Lung microvascular endothelial cell (primary cell): ENCODE measurements around the gene DUSP28. TPM values are rescaled to one million over a fixed set of nuclear protein-coding genes. Genes with fewer than 3 reads are reported as not detected.
"Not testable (repeated sequence)": the region's sequence is repeated elsewhere in the genome, so short reads cannot be mapped to it uniquely, and the experiment has no call there.

ENCODE experiments used
- DNase-seq, 2 donors: peaks; one replicate each; pipeline versions ENCODE4 v3.0.0 to v3.0.0-alpha.2; 2010; ENCODE audit warnings: low read depth in 2 of 2
- total RNA-seq: library from RNA; depleted of rRNA; stranded (reverse); fragments of >200 nt; gene quantifications from 2 replicates; pipeline ENCODE4 v1.2.1, GENCODE V29; 2014

DUSP28 gene
- total RNA-seq, 1 donor from 2014 or later = 2.0 TPM

DNA sequence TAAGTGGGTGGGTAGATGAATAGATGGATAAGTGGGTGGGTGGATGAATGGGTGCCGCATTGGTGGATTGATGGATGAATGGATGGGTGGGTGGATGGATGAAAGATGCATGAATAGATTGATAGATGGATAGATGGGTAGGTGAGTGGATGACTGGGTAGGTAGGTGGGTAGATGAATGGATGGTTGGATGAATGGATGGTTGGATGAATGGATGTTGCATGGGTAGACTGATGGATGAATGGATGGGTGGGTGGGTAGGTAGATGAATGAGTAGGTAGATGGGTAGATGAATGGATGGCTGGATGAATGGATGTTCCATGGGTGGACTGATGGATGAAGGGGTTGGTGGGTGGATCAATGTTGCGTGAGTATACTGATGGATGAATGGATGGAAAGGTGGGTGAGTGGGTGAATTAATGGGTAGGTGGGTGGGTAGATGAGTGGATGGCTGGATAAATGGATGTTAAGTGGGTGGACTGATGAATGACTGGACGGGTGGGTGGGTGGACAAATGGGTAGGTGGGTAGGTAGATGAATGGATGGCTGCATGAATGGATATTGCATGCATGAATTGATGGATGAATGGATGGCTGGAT is 32.9 kb upstream of the DUSP28 start:
- no peak for DNase-seq

DNA sequence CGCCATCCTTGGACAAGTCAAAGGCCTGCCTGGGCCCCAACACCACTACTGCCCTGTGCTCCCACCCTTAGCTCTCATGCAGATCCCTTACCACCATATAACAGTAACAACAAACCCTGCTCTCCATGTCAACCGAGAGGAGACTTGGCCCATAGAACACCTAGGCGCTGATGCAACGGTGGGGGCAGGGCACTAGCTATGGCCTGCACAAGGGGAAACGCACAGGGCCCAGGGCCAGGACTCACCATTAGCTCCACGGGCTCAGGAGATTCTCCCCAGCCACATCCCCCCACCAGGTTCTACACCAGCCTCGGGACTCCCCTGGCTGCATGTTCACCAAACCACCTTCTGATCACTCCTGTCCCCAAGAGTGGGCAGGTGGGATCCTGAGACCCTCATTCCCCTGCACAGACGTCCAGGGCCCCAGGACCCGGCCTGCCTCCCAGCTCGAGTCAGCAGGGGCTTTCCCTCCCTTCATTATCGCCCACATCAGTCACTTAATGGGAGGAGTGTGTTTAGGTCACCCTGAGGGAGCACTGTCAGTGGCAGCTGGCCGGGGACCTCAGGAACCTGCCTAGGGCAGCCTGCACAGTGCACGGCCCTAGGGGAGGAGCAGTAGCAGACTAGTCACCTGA is 31.6 kb upstream of the DUSP28 start:
- DNase-seq = no peak

GRCh38 chr2:240529344-240529999 is 30.7 kb upstream of the DUSP28 start:
- no peak for DNase-seq

- no peak for DNase-seq
Observed at GRCh38 chr2:240530181-240530580, 30.0 kb upstream of the DUSP28 start.

DNA sequence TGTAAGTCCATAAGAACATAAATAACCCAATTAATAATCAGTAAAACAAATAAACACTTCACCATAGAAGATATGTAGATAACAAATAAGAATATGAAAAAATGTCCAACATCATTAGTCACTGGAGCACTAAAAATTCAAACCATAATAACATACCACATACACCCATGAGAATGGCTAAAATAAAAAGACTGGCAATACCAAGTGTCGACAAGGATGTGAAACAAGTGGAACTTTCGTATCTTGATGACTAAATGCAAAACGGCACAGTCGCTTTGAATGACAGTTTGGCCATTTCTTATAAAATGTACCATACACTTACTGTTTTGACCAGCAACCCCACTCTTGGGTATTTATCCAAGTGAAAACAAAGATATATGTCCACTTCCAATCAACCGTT is 29.1 kb upstream of the DUSP28 start:
- DNase-seq = no peak

- DNase-seq = no peak
Observed at GRCh38 chr2:240532031-240532775, 28.0 kb upstream of the DUSP28 start.

DNA sequence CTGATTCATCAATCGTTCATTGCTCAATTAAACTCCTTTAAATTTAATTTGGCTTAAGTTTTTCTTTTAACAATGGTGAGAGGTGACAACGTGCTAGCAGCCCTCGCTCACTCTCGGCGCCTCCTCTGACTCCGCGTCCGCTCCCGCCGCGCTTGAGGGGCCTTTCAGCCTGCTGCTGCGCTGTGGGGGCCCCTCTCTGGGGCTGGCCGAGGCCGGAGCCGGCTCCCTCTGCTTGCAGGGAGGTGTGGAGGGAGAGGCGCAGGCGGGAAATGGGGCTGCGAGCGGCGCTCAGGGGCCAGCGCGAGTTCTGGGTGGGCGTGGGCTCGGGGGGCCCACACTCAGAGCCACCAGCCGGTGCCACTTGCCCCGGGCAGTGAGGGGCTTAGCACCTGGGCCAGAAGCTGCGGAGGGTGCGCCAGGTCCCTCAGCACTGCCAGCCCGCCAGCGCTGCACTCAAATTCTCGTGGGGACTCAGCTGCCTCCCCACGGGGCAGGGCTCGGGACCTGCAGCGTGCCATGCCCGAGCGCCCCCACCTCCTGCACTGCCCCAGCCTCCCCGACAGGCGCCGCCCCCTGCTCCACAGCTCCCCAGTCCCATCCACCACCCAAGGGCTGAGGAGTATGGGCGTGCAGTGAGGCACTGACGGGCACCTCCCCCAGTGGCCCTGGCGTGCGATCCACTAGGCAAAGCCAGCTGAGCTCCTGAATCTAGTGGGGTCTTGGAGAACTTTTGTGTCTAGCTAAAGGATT is 22.0 kb upstream of the DUSP28 start:
- DNase-seq = no peak

GRCh38 chr2:240539101-240539500 is 21.1 kb upstream of the DUSP28 start:
- not testable (repeated sequence) for DNase-seq

GRCh38 chr2:240539906-240540305 is 20.3 kb upstream of the DUSP28 start:
- no peak for DNase-seq

GRCh38 chr2:240551288-240551687 is 8.9 kb upstream of the DUSP28 start:
- DNase-seq = no peak

DNA sequence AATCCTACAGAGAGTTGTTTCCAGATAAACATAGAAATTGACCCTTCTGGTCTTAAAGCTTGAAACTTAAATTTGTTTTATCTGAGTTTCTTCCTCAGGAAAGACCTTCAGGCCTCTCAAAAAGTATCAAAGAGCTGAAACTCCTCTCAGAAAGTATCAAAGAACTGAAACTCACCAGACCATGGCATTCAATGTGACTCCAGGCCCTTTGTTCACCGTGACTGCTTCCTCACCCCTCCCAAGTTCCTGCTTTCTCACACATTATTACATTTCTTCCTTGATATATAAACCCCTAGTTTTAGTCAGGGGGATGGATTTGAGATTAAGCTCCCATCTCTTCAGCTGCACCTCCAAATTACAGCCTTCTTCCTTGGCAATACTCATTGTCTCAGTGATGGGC is 8.3 kb upstream of the DUSP28 start:
- no peak for DNase-seq

GRCh38 chr2:240553956-240554480 is 6.1 kb upstream of the DUSP28 start:
- no peak for DNase-seq

GRCh38 chr2:240554767-240555493 is 5.2 kb upstream of the DUSP28 start:
- DNase-seq = no peak

DNA sequence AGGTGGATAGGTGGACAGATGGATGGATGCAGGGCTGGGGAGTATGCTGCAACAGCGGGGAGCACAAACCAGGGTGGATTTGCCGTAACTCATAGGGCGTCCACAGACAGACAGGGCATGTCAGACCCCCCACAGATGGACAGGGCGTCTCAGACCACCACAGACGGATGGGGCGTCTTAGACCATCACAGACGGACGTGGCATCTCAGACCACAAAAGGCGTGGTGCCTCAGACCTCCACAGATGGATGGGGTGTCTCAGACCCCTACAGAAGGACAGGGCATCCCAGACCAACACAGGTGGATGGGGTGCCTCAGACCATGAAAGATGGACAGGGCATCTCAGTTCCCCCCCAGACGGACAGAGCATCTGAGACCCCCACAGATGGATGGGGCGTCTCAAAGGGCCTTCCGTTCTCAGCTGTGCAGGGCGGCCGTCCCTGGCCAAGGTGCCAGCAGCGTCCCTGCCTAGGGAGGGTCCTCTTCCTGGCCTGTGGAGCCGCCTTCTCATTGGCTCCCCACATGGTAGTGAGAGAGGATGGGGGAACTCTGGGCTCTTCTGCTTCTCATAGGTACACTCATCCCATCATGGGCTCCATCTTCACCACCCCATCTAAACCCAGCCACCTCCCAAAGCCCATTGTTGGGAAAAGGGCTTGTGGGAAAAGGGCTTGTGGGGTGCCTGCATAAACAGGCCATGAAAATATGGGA is 4.5 kb upstream of the DUSP28 start:
- no peak for DNase-seq

DNA sequence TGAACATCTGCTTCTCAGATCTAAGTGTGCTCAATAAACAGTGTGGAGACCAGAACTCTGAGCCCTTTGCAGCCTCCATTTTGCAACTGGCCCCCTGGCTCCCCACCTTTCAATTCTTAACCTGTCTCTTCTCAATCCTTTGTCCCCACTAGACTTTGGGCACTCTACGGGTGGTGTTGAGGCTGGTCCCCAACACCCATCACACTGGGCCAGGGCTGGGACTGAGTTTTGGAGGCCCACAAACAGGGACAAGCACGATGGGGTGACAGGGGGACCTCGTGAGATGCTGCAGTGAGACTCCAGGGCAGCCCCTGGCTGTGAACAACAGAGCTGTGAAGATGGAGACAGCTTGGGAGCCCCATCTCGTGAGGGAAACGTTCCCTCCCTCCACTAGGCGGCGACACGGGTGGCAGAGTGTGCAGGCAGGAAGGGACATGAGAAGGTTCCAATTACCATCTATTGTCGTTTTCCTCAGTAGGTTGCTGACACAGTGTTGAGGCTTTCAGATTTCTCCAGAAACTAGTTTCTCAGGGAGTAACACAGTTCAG is 3.5 kb upstream of the DUSP28 start:
- peak; percentile 62 to 74 for DNase-seq

DNA sequence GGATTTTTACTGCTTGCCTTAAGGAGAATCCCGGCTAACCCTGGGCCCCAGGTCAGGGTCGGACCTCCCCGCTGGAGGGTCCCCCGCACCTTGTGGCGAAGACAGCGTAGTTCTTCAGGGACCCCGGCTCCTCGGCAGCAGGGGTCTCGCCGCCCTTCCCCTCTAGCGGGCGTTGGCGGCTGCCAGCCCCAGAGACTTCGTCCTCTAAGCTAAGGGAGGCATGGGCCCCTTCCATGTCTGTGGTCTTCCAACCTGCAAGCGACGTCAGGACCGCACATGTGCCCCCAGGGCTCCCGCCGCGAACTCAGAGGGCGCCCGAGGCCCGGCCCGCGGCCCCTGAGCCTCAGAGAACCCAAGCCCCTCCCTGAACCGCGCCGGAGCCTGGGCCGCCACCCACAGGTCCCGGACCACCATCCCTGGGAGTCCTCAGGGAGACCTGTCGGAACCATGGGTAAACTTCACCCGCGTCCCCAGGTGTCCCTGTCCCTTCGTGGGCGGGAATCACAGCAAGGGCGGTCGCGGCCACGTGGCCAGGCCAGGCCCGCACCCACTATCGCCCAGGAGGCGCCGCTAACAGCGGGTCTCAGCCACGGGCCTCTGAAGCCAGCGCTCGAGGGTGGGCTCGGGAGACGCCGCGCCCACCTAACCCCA is 2.9 kb upstream of the DUSP28 start:
- no peak for DNase-seq

GRCh38 chr2:240557808-240558207 is 2.3 kb upstream of the DUSP28 start, which contains the start of gene ANKMY1:
TSS of gene ANKMY1 (minus strand) at chr2:240557988. CDS start at chr2:240557335, 653 bp downstream.
- peak; percentile 79 to 86 for DNase-seq

DNA sequence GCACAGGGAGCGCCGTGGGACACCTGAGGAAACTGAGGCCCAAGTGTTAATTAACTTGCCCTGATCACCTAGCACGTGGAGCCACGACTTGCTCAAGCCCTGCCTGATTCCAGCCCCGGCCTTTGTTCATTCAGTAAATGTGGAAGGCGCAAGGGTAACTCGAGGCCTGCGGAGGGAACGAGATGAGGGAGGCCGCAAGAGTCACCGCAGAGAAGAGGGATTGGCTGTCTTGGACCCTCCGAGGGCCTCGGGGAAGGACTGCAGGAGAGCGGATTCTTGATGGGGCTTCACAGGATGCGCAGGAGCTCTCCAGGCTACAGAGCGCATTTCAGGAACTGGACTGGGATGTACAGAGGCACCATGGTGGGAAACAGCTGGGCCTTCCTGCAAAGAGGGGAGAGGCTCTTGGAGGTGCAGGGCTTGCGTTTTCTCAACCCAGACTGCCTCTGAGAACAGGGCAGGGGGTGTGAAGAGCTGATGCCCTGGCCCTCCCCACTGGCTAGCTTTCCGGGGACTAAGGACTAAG is 1.9 kb upstream of the DUSP28 start:
- DNase-seq = no peak

- no peak for DNase-seq
Observed at GRCh38 chr2:240559286-240559685, 871 bp upstream of the DUSP28 start.
